ENCODE data around the gene PCDHB9.
"Not testable (repeated sequence)": the region's sequence is repeated elsewhere in the genome, so short reads cannot be mapped to it uniquely, and the experiment has no call there.

- not testable (repeated sequence) for TF ChIP-seq CTCF (IDR thresholded peaks at IDR 0.05; ENCODE audit: control extremely low read depth in 1 of 3, insufficient read depth in 1 of 3, low read depth in 1 of 3, low read length in 3 of 3); EZH2 (IDR thresholded peaks at IDR 0.05; ENCODE audit: low read depth, low read length, severe bottlenecking); PHF8 (conservative IDR thresholded peaks at IDR 0.05; ENCODE audit: low read depth, low read length); POLR2A (IDR thresholded peaks at IDR 0.05; ENCODE audit: control extremely low read depth in 1 of 2, low read depth in 2 of 2, low read length in 2 of 2); CEBPB (IDR thresholded peaks at IDR 0.05; ENCODE audit: low read depth, low read length); SP2 (IDR thresholded peaks at IDR 0.05; ENCODE audit: low read length); CBX5 (IDR thresholded peaks at IDR 0.05; ENCODE audit: low read depth, low read length); SUZ12 (IDR thresholded peaks at IDR 0.05; ENCODE audit: low read length); TEAD4 (IDR thresholded peaks at IDR 0.05; ENCODE audit: low read depth, low read length); POLR2AphosphoS5 (IDR thresholded peaks at IDR 0.05; ENCODE audit: low read depth, low read length); TAF1 (IDR thresholded peaks at IDR 0.05; ENCODE audit: low read depth, low read length); SRF (IDR thresholded peaks at IDR 0.05; ENCODE audit: low read depth, low read length)
These were observed 23.9 kb downstream of the PCDHB9 start for GRCh38 chr5:141210849-141211248.
